Measurements from ENCODE around the gene SCAI.

GRCh38 chr9:125180876-125181275 is 37.5 kb upstream of the SCAI start:
- TF ChIP-seq CTCF (IDR thresholded peaks at IDR 0.05), result no peak
- no peak for TF ChIP-seq POLR2AphosphoS5 (IDR thresholded peaks at IDR 0.05; ENCODE audit: low read depth, low read length)
- TF ChIP-seq REST (IDR thresholded peaks at IDR 0.05; ENCODE audit: insufficient read depth in 1 of 2, low read depth in 2 of 2, low read length in 1 of 2), result no peak

Measured in Panc1 (cell line).